OCI-LY3 (cell line): ENCODE measurements around the gene GLIS1.

Experiments used
- H2AFZ ChIP-seq: fragments of 200-600, 300-600 bp; shearing (Covaris generic); 2 replicates; pipeline ENCODE4 v1.6.0; 2014; ENCODE audit warnings: antibody characterized with exemption, low read depth, low read length
- H3K27ac ChIP-seq: fragments of 200-600, 300-600 bp; sonication (generic); 2 replicates; pipeline ENCODE4 v1.5.1; 2014; ENCODE audit warnings: mild to moderate bottlenecking, low read length, moderate library complexity, mixed read lengths
- H3K27me3 ChIP-seq: fragments of 200-600, 300-600 bp; sonication (generic); 2 replicates; pipeline ENCODE4 v1.6.1; 2014; ENCODE audit warnings: low read depth, low read length, mixed read lengths
- H3K36me3 ChIP-seq: fragments of 200-600, 300-600 bp; sonication (generic); replicated peaks from 2 replicates; pipeline ENCODE3; 2014; ENCODE audit warnings: low read depth, low read length, mixed read lengths
- H3K4me1 ChIP-seq: fragments of 300-600, 200-600 bp; sonication (generic); 2 replicates; pipeline ENCODE4 v1.6.1; 2014; ENCODE audit warnings: low read length, mixed read lengths
- H3K4me2 ChIP-seq: fragments of 200-600, 300-600 bp; sonication (generic); 2 replicates; pipeline ENCODE4 v1.6.1; 2014; ENCODE audit warnings: low read length, mixed read lengths
- H3K4me3 ChIP-seq: fragments of 300-600, 200-600 bp; sonication (generic); 2 replicates; pipeline ENCODE4 v1.5.1; 2014; ENCODE audit warnings: antibody characterized with exemption, mild to moderate bottlenecking, low read length, moderate library complexity
- H3K79me2 ChIP-seq: fragments of 300-600, 200-600 bp; shearing (Covaris generic); 2 replicates; pipeline ENCODE4 v1.6.1; 2014; ENCODE audit warnings: mild to moderate bottlenecking, low read length, mixed read lengths
- H3K9ac ChIP-seq: fragments of 300-600, 200-600 bp; shearing (Covaris generic); 2 replicates; pipeline ENCODE4 v1.6.0; 2014; ENCODE audit warnings: mild to moderate bottlenecking, low read length, moderate library complexity
- H3K9me3 ChIP-seq: fragments of 200-600, 300-600 bp; shearing (Covaris generic); 2 replicates; pipeline ENCODE4 v1.6.1; 2014; ENCODE audit warnings: low read length, mixed read lengths; ENCODE audit not compliant: insufficient read depth
- H4K20me1 ChIP-seq: fragments of 200-600, 300-600 bp; sonication (generic); 2 replicates; pipeline ENCODE4 v1.6.1; 2016; ENCODE audit warnings: low read length, mixed read lengths; ENCODE audit not compliant: insufficient read depth
- CTCF ChIP-seq: fragments of 200-600, 300-600 bp; sonication (generic); IDR thresholded peaks from 2 replicates; pipeline ENCODE4 v1.5.1; 2014; ENCODE audit warnings: antibody characterized with exemption, low read length, low read depth
- EZH2phosphoT487 ChIP-seq: fragments of 200-600 bp; shearing (Covaris generic); IDR thresholded peaks from 2 replicates; pipeline ENCODE4 v1.6.1; 2018; ENCODE audit warnings: antibody characterized with exemption, mixed run types, low read depth

GLIS1 gene

DNA sequence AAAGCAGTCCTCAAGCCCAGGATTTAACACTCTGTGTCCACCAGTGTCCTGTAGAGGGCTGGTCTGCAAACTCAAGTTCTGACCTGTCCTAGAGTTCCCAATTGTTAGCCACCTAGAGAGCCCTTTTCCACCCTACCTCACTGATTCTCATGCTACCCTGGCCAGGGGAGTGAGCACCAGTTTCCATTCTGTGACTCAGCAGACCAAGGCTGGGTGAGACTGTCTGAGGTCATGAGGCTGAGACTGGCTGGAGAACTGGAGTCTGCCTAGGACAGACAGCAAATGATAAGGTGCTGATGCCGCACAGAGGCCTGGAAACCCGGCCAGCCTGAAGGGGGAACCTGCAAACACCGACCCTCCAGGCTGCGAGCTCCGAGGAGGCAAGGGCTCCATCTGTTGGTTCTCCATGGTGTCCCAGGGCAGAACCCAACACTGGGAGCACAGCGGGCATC, 13.7 kb downstream of the GLIS1 start:
- H3K4me1 ChIP-seq = no peaks in the 10 kb centered on the region
- no peaks in the 10 kb centered on the region for H4K20me1 ChIP-seq
- H3K36me3 ChIP-seq = no peaks in the 10 kb centered on the region
- H3K9me3 ChIP-seq = no peaks in the 10 kb centered on the region
- no peak overlapping the region for H2AFZ ChIP-seq
- no peak overlapping the region for H3K27ac ChIP-seq
- no peak overlapping the region for H3K4me2 ChIP-seq
- no peak for TF ChIP-seq EZH2phosphoT487
- no peak for TF ChIP-seq CTCF
- no peak overlapping the region for H3K4me3 ChIP-seq
- no peaks in the 10 kb centered on the region for H3K79me2 ChIP-seq
- H3K27me3 ChIP-seq = no peaks in the 10 kb centered on the region
- H3K9ac ChIP-seq = no peak overlapping the region

DNA sequence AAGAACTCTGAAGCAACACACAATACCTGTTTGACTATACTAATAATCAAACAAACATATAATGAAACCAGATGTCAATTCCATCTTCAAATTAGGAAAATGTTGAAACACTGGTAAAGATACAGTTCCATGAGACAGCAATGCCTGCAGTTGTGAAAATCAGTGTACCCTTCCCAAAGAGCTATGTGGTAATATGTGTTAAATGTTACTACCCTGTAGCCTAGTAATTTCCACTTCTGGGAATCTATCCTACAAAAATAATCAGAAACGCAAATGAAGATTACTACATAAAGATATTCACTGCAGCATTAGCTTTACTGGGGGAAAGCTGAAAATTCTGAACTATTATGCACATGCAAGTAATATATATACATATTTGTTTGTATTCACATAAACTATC, 16.9 kb downstream of the GLIS1 start:
- no peak for TF ChIP-seq EZH2phosphoT487
- no peak for TF ChIP-seq CTCF
- Histone ChIP-seq H2AFZ (no peak overlapping the region), H3K27ac (no peak overlapping the region), H3K4me3 (no peak overlapping the region), H3K36me3 (no peaks in the 10 kb centered on the region), H3K4me2 (no peak overlapping the region), H3K9me3 (no peaks in the 10 kb centered on the region), H3K9ac (no peak overlapping the region), H3K27me3 (no peaks in the 10 kb centered on the region), H3K4me1 (no peaks in the 10 kb centered on the region), H4K20me1 (no peaks in the 10 kb centered on the region), H3K79me2 (no peaks in the 10 kb centered on the region)

- H3K4me1 ChIP-seq = no peaks in the 10 kb centered on the region
- no peak overlapping the region for H3K4me2 ChIP-seq
Measured at GRCh38 chr1:53721088-53721487, 17.9 kb downstream of the GLIS1 start.

GRCh38 chr1:53719469-53719868, 19.5 kb downstream of the GLIS1 start:
- Histone ChIP-seq H3K4me1 (no peaks in the 10 kb centered on the region), H3K9me3 (no peaks in the 10 kb centered on the region), H4K20me1 (no peaks in the 10 kb centered on the region), H3K27me3 (no peaks in the 10 kb centered on the region), H3K79me2 (no peaks in the 10 kb centered on the region), H3K27ac (no peak overlapping the region), H3K4me3 (no peak overlapping the region), H3K9ac (no peak overlapping the region), H3K36me3 (no peaks in the 10 kb centered on the region), H3K4me2 (no peak overlapping the region), H2AFZ (no peak overlapping the region)
- TF ChIP-seq EZH2phosphoT487 (no peak), CTCF (no peak)

More at GRCh38 chr1:53721088-53721487, 17.9 kb downstream of the GLIS1 start:
- Histone ChIP-seq H3K27me3 (no peaks in the 10 kb centered on the region), H3K36me3 (no peaks in the 10 kb centered on the region), H4K20me1 (no peaks in the 10 kb centered on the region), H3K9ac (no peak overlapping the region), H3K9me3 (no peaks in the 10 kb centered on the region), H3K4me3 (no peak overlapping the region), H2AFZ (no peak overlapping the region), H3K27ac (no peak overlapping the region), H3K79me2 (no peaks in the 10 kb centered on the region)
- no peak for TF ChIP-seq CTCF
- no peak for TF ChIP-seq EZH2phosphoT487
